SK-N-SH treated with all-trans-retinoic acid at 6 μM for 48 hours (cell line): ENCODE measurements around the gene ILK.

Experiments used
- ATAC-seq: fragments of 200-7000 bp; cut with Tn5 transposase; 3 replicates; pipeline ENCODE4 v1.9.1; 2020; ENCODE audit warnings: mild to moderate bottlenecking, moderate library complexity
- ARNTL ChIP-seq: fragments of 450-650 bp; formaldehyde crosslinking; IDR thresholded peaks from 2 replicates; pipeline ENCODE4 v1.5.0; 2020; ENCODE audit warnings: low read depth, mild to moderate bottlenecking, moderate library complexity, borderline replicate concordance
- CSDC2 ChIP-seq: fragments of 250-450 bp; sonication (Bioruptor Pico); IDR thresholded peaks from 2 replicates; pipeline ENCODE4 v1.5.0; 2020; ENCODE audit warnings: mild to moderate bottlenecking, moderate library complexity
- ESRRG ChIP-seq: fragments of 250-450 bp; sonication (Bioruptor Pico); IDR thresholded peaks from 2 replicates; pipeline ENCODE4 v1.6.1; 2021; ENCODE audit warnings: mild to moderate bottlenecking
- GLIS3 ChIP-seq: fragments of 250-450 bp; sonication (Bioruptor Pico); IDR thresholded peaks from 2 replicates; pipeline ENCODE4 v1.5.0; 2020; ENCODE audit warnings: mild to moderate bottlenecking, moderate library complexity
- ISL1 ChIP-seq: fragments of 250-450 bp; sonication (Bioruptor Pico); IDR thresholded peaks from 2 replicates; pipeline ENCODE4 v2.1.2; 2022; ENCODE audit warnings: mild to moderate bottlenecking, moderate library complexity
- PPARA ChIP-seq: fragments of 250-450 bp; sonication (Bioruptor Pico); IDR thresholded peaks from 2 replicates; pipeline ENCODE4 v1.5.0; 2020; ENCODE audit warnings: mild to moderate bottlenecking, borderline replicate concordance
- RARB ChIP-seq: fragments of 250-450 bp; sonication (Bioruptor Pico); IDR thresholded peaks from 2 replicates; pipeline ENCODE4 v1.8.0; 2021; ENCODE audit warnings: mild to moderate bottlenecking, moderate library complexity
- SNAI2 ChIP-seq: fragments of 250-450 bp; sonication (Bioruptor Pico); IDR thresholded peaks from 2 replicates; pipeline ENCODE4 v1.5.0; 2020; ENCODE audit warnings: mild to moderate bottlenecking, moderate library complexity
- TCF4 ChIP-seq: fragments of 250-450 bp; sonication (Bioruptor Pico); IDR thresholded peaks from 2 replicates; pipeline ENCODE4 v1.8.0; 2021; ENCODE audit warnings: mild to moderate bottlenecking, moderate library complexity, borderline replicate concordance
- TOX ChIP-seq: fragments of 250-450 bp; sonication (Bioruptor Pico); IDR thresholded peaks from 2 replicates; pipeline ENCODE4 v1.8.0; 2021; ENCODE audit warnings: mild to moderate bottlenecking, moderate library complexity, borderline replicate concordance
- ZC3H10 ChIP-seq: fragments of 250-450 bp; sonication (Bioruptor Pico); IDR thresholded peaks from 2 replicates; pipeline ENCODE4 v1.5.1; 2021; ENCODE audit warnings: mild to moderate bottlenecking, moderate library complexity
- ZFP3 ChIP-seq: fragments of 250-450 bp; sonication (Bioruptor Pico); IDR thresholded peaks from 2 replicates; pipeline ENCODE4 v1.5.0; 2020; ENCODE audit warnings: mild to moderate bottlenecking, moderate library complexity
- ZFP30 ChIP-seq: fragments of 450-650 bp; formaldehyde crosslinking; IDR thresholded peaks from 2 replicates; pipeline ENCODE4 v1.5.0; 2022; ENCODE audit warnings: mild to moderate bottlenecking, moderate library complexity
- ZNF565 ChIP-seq: fragments of 450-650 bp; formaldehyde crosslinking; conservative IDR thresholded peaks from 2 replicates; pipeline ENCODE4 v1.5.0; 2020; ENCODE audit warnings: low read depth, mild to moderate bottlenecking, moderate library complexity
- ZNF70 ChIP-seq: fragments of 450-650 bp; formaldehyde crosslinking; IDR thresholded peaks from 2 replicates; pipeline ENCODE4 v1.5.0; 2020; ENCODE audit warnings: mild to moderate bottlenecking, moderate library complexity
- ZNF8 ChIP-seq: fragments of 450-650 bp; formaldehyde crosslinking; IDR thresholded peaks from 2 replicates; pipeline ENCODE4 v1.5.0; 2020; ENCODE audit warnings: mild to moderate bottlenecking, moderate library complexity
- TF ChIP-seq, protein P1 (sequence below): fragments of 250-450 bp; sonication (Bioruptor Pico); IDR thresholded peaks from 2 replicates; pipeline ENCODE4 v1.5.1; 2020; ENCODE audit warnings: low read depth, mild to moderate bottlenecking, moderate library complexity
- TF ChIP-seq, protein P2 (sequence below): fragments of 250-450 bp; sonication (Bioruptor Pico); IDR thresholded peaks from 2 replicates; pipeline ENCODE4 v1.8.0; 2021; ENCODE audit warnings: low read depth, mild to moderate bottlenecking, moderate library complexity, borderline replicate concordance
- TF ChIP-seq, protein P3 (sequence below): fragments of 250-450 bp; sonication (Bioruptor Pico); IDR thresholded peaks from 2 replicates; pipeline ENCODE4 v1.8.0; 2020; ENCODE audit warnings: mild to moderate bottlenecking, moderate library complexity, borderline replicate concordance

The ILK gene

DNA sequence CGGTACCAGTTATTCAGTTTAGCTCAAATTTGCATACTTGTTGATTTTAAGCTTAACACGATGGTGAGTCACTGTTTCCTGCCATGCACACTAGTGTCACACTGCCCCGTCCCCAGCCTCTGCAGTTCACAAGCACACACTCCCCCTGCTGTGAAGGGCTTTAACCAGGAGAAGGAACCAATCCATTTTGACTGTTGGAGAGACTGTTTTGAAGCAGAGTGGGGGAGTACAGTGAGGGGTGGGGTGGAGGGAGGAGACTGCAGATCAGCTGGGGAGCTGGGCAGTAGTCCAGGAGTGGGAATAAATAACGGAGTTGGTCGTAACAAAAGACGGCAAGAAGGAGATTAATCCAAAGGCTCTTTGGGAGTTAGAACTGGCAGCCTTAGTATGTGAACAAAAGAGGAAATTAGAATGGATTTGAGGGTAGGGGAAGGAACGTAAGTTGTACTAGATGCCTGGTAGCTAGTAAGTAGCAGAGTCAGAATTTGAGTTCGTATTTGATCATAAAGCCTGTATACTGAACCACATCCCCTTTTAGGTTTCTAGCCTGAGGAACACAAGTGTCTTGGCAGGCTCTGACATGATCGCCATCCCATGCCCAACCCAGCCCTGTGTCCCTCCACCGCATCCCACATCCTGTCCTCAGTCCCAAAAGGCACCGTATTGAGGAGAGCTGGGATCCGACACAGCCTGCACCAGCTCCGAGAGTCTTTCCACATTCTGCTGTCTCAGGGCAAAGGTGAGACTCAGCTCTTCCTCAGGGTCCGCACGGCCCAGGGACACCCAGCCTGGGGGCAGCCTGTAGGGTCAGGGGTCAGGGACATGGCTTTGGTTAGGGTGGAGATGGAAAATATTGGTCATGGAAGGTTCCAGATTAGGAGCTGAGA lies 14.8 kb downstream of the ILK start:
- ATAC-seq = peak; percentile 10
- no peak for TF ChIP-seq ESRRG (CRISPR knock-in tag)
- no peak for TF ChIP-seq TCF4 (CRISPR knock-in tag)
- TF ChIP-seq ZFP3 (CRISPR knock-in tag) = no peak
- no peak for TF ChIP-seq PPARA (CRISPR knock-in tag)
- TF ChIP-seq ZFP30 = no peak
- no peak for TF ChIP-seq SNAI2 (CRISPR knock-in tag)
- no peak for TF ChIP-seq TOX (CRISPR knock-in tag)
- TF ChIP-seq, protein P1, sequence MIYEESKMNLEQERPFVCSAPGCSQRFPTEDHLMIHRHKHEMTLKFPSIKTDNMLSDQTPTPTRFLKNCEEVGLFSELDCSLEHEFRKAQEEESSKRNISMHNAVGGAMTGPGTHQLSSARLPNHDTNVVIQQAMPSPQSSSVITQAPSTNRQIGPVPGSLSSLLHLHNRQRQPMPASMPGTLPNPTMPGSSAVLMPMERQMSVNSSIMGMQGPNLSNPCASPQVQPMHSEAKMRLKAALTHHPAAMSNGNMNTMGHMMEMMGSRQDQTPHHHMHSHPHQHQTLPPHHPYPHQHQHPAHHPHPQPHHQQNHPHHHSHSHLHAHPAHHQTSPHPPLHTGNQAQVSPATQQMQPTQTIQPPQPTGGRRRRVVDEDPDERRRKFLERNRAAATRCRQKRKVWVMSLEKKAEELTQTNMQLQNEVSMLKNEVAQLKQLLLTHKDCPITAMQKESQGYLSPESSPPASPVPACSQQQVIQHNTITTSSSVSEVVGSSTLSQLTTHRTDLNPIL = no peak
- no peak for TF ChIP-seq ARNTL (CRISPR knock-in tag)
- TF ChIP-seq GLIS3 (CRISPR knock-in tag) = no peak
- TF ChIP-seq ZNF565 (CRISPR knock-in tag) = no peak
- TF ChIP-seq, protein P2, sequence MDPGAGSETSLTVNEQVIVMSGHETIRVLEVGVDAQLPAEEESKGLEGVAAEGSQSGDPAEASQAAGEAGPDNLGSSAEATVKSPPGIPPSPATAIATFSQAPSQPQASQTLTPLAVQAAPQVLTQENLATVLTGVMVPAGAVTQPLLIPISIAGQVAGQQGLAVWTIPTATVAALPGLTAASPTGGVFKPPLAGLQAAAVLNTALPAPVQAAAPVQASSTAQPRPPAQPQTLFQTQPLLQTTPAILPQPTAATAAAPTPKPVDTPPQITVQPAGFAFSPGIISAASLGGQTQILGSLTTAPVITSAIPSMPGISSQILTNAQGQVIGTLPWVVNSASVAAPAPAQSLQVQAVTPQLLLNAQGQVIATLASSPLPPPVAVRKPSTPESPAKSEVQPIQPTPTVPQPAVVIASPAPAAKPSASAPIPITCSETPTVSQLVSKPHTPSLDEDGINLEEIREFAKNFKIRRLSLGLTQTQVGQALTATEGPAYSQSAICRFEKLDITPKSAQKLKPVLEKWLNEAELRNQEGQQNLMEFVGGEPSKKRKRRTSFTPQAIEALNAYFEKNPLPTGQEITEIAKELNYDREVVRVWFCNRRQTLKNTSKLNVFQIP = no peak
- TF ChIP-seq ISL1 = no peak
- no peak for TF ChIP-seq ZNF8 (CRISPR knock-in tag)
- TF ChIP-seq RARB (CRISPR knock-in tag) = no peak

DNA sequence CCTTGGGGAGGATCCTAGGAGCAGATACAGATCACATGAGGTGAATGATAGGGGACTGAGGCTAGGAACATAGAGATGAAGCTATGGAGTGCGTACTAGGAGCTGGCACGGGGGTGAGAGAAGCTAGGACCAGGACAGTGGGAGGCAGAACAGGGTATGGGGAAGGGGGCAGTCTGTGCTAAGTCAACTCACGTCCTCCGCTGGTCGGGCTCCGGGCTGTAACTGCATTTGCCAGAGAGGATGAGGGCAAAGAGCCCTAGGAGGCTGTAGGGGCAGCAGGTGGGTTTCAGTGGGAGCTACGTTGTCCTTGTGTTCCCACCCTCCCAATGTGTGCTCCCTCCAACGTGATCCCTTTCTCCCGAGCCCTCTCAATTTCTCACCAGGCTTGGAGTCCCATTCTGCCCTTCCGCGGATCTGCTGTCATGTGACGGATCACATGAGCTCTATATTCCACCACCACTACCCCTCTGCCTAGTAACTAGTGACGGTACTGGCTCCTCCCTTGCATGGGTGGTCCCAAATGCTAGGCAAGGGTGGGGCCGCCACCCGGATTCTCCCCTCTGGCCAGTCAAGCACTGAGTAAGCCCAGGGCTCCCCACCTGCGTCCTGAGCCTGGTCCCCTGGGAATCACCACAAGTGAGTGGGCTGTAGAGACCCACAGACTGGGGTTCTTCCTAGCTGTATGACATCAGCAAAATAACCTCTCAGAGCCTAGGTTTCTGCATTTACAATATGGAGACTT lies 15.6 kb downstream of the ILK start, which contains the start of gene TPP1:
Gene TPP1 (minus strand): TSS at position 419 of the 742 bp plus-strand sequence. CDS start 22 bp downstream, at position 397.
- ATAC-seq = peak; percentile 97
- TF ChIP-seq RARB (CRISPR knock-in tag) (no peak), CSDC2 (no peak), ZNF70 (CRISPR knock-in tag) (no peak), TCF4 (CRISPR knock-in tag) (no peak)
- TF ChIP-seq, protein P1 = no peak

DNA sequence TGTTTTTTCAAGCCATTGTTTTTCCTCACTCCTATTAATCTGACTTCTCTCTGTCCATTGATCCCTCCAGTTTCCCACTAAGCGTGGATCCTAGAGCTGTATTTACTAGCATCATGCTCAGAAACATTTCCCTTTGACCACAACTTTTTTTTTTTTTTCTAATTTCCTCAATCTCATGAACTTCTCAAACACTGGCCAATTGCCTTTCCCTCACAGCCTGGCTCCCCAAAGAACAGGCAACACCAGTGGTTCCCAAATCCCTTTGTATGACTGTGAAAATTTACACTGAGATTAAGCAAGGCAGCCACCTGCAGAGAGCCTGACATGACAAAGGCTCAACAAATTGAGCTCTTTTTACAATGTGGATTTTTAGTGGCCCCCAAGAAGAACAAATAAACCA lies 17.1 kb downstream of the ILK start:
- no peak for TF ChIP-seq ISL1
- ATAC-seq = no peak

DNA sequence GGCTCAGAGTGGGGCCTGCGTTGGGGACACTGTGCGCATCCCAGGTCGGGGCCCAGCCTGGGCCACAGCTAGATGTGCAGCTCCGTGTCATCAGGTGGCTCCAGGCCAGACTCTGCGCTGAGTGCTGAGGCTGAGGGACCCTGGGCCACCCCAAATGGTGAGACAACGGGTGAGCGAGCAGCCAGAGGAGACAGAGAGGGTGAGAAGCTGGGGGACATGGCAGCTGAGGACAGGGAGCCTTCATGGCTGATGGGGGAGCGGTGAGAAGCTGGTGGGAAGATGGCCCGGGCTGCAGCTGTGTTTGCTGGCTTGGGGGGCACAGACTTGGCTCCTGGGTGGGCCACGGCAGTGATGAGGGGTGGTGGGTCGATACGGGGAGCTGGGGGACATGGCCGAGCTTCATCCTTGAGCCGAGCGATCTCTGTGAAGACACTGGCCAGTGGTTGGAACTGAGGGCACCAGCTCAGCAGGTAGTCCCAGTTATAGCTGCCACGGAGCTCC lies 18.2 kb downstream of the ILK start:
- ATAC-seq = no peak
- TF ChIP-seq, protein P2 = no peak
- TF ChIP-seq ZC3H10 (no peak), TOX (CRISPR knock-in tag) (no peak), RARB (CRISPR knock-in tag) (no peak), PPARA (CRISPR knock-in tag) (no peak), ZFP3 (CRISPR knock-in tag) (no peak), GLIS3 (CRISPR knock-in tag) (no peak), ZNF565 (CRISPR knock-in tag) (no peak), ZNF70 (CRISPR knock-in tag) (no peak)
- TF ChIP-seq, protein P3, sequence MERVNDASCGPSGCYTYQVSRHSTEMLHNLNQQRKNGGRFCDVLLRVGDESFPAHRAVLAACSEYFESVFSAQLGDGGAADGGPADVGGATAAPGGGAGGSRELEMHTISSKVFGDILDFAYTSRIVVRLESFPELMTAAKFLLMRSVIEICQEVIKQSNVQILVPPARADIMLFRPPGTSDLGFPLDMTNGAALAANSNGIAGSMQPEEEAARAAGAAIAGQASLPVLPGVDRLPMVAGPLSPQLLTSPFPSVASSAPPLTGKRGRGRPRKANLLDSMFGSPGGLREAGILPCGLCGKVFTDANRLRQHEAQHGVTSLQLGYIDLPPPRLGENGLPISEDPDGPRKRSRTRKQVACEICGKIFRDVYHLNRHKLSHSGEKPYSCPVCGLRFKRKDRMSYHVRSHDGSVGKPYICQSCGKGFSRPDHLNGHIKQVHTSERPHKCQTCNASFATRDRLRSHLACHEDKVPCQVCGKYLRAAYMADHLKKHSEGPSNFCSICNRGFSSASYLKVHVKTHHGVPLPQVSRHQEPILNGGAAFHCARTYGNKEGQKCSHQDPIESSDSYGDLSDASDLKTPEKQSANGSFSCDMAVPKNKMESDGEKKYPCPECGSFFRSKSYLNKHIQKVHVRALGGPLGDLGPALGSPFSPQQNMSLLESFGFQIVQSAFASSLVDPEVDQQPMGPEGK (CRISPR knock-in tag) = no peak
- TF ChIP-seq, all 23 proteins: peak for 0
